H1 (cell line): ENCODE data around the gene LOXHD1. TPM values are rescaled to one million over a fixed set of nuclear protein-coding genes. Genes with fewer than 3 reads are reported as not detected.

ENCODE experiments used
- CTCF ChIA-PET: fragments of 300-600 bp; sonication (Branson Sonifier 250); formaldehyde crosslinking; loops from one replicate; lab custom pipeline; 2021; ENCODE audit not compliant: partially characterized antibody; lab: Charles Lee
- POLR2A ChIA-PET: fragments of 300-600 bp; sonication (Branson Sonifier 250); formaldehyde crosslinking; loops from one replicate; lab custom pipeline; 2021; ENCODE audit warnings: inconsistent platforms; ENCODE audit not compliant: partially characterized antibody; lab: Charles Lee
- DNase-seq, 2 experiments: peaks; one replicate each; pipeline versions ENCODE4 v3.0.0 to v3.0.0-alpha.2; 2010 to 2022; ENCODE audit warnings: low spot score in 2 of 2, low read depth in 1 of 2, mixed read lengths in 1 of 2
- FAIRE-seq: peaks from 2 replicates; lab custom pipeline; 2011; peaks lifted over from hg19 to GRCh38; lab: Jason Lieb, UNC
- H2AFZ ChIP-seq: 2 replicates; pipeline ENCODE4 v1.8.1; 2012; ENCODE audit warnings: low read length, inconsistent platforms
- H2AK5ac ChIP-seq: 2 replicates; pipeline ENCODE4 v1.6.1; 2013; ENCODE audit warnings: low read depth, low read length
- H2BK120ac ChIP-seq: replicated peaks from 2 replicates; pipeline ENCODE3; 2013; ENCODE audit warnings: low read depth, low read length, inconsistent platforms
- H2BK12ac ChIP-seq: 2 replicates; pipeline ENCODE4 v1.6.1; 2013; ENCODE audit warnings: low read depth, low read length
- H2BK15ac ChIP-seq: 2 replicates; pipeline ENCODE4 v1.6.1; 2013; ENCODE audit warnings: low read length
- H2BK20ac ChIP-seq: 2 replicates; pipeline ENCODE4 v1.6.1; 2013; ENCODE audit warnings: low read length
- H2BK5ac ChIP-seq: 2 replicates; pipeline ENCODE4 v1.6.1; 2013; ENCODE audit warnings: low read depth, low read length
- H3K14ac ChIP-seq: 2 replicates; pipeline ENCODE4 v1.6.1; 2013; ENCODE audit warnings: inconsistent platforms; ENCODE audit not compliant: insufficient read length
- H3K18ac ChIP-seq: 2 replicates; pipeline ENCODE4 v1.6.1; 2013; ENCODE audit warnings: low read length; ENCODE audit errors: extremely low read depth
- H3K23ac ChIP-seq: 2 replicates; pipeline ENCODE4 v1.6.1; 2013; ENCODE audit warnings: inconsistent platforms; ENCODE audit not compliant: insufficient read length
- H3K23me2 ChIP-seq: 2 replicates; pipeline ENCODE4 v1.6.1; 2013; ENCODE audit warnings: low read depth, low read length
- H3K27ac ChIP-seq: 2 replicates; pipeline ENCODE4 v1.6.1; 2011; ENCODE audit warnings: low read depth, low read length, inconsistent platforms
- H3K27me3 ChIP-seq, 4 experiments: replicated peaks in 1 of 4; 1 replicate in 1 of 4; 2 replicates in 3 of 4; pipeline versions ENCODE4 v1.6.1 to v1.8.1; 2011 to 2013; ENCODE audit warnings: low read length in 3 of 4, mild to moderate bottlenecking in 3 of 4, inconsistent platforms in 2 of 4, mixed read lengths in 2 of 4, moderate library complexity in 1 of 4; ENCODE audit not compliant: control insufficient read depth in 3 of 4, insufficient read depth in 3 of 4; ENCODE audit errors: extremely low read depth in 1 of 4
- H3K36me3 ChIP-seq, 4 experiments: 2 replicates each; pipeline versions ENCODE4 v1.6.1 to v1.8.1; 2011 to 2013; ENCODE audit warnings: mild to moderate bottlenecking in 4 of 4, low read length in 3 of 4, moderate library complexity in 2 of 4, control low read depth in 1 of 4, inconsistent platforms in 1 of 4; ENCODE audit not compliant: insufficient read depth in 4 of 4, control insufficient read depth in 2 of 4
- H3K4ac ChIP-seq: replicated peaks from 2 replicates; pipeline ENCODE3; 2013; ENCODE audit warnings: low read length, low read depth, mixed read lengths, inconsistent platforms; ENCODE audit not compliant: insufficient read length
- H3K4me1 ChIP-seq, 4 experiments: replicated peaks in 1 of 4; 1 replicate in 1 of 4; 2 replicates in 3 of 4; pipeline versions ENCODE4 v1.6.1 to v1.8.1; 2011 to 2013; ENCODE audit warnings: low read length in 3 of 4, inconsistent platforms in 2 of 4, mixed read lengths in 1 of 4; ENCODE audit not compliant: insufficient read depth in 4 of 4, control insufficient read depth in 3 of 4
- H3K4me2 ChIP-seq, 2 experiments: 2 replicates each; pipeline versions ENCODE4 v1.6.1 to v1.8.1; 2011 to 2013; ENCODE audit warnings: low read depth in 2 of 2, low read length in 2 of 2, control low read depth in 1 of 2, inconsistent platforms in 1 of 2, mild to moderate bottlenecking in 1 of 2; ENCODE audit not compliant: insufficient read depth in 1 of 2
- H3K4me3 ChIP-seq, 4 experiments: fragments of 200-600, 300-600 bp in 1 of 4; sonication (generic), shearing (Covaris generic), sonication (Bioruptor Twin) in 1 of 4; 2 replicates each; pipeline versions ENCODE4 v1.5.1 to v1.8.1; 2011 to 2016; ENCODE audit warnings: low read length in 4 of 4, low read depth in 3 of 4, control low read depth in 2 of 4, inconsistent platforms in 2 of 4, mild to moderate bottlenecking in 2 of 4, mixed read lengths in 1 of 4, moderate library complexity in 1 of 4; ENCODE audit not compliant: insufficient read depth in 2 of 4; ENCODE audit errors: extremely low read depth in 1 of 4
- H3K56ac ChIP-seq: replicated peaks from 2 replicates; pipeline ENCODE3; 2013; ENCODE audit warnings: low read depth, mild to moderate bottlenecking, mixed read lengths, low read length, inconsistent platforms; ENCODE audit not compliant: insufficient read length
- H3K79me1 ChIP-seq: 2 replicates; pipeline ENCODE4 v1.6.1; 2013; ENCODE audit warnings: low read depth, low read length, control low read depth
- H3K79me2 ChIP-seq, 2 experiments: 2 replicates each; pipeline versions ENCODE4 v1.6.1 to v1.8.1; 2012 to 2013; ENCODE audit warnings: low read length in 2 of 2, mild to moderate bottlenecking in 2 of 2, inconsistent platforms in 1 of 2; ENCODE audit not compliant: insufficient read depth in 2 of 2, control insufficient read depth in 1 of 2
- H3K9ac ChIP-seq, 4 experiments: replicated peaks in 1 of 4; 1 replicate in 1 of 4; 2 replicates in 3 of 4; pipeline versions ENCODE4 v1.6.1 to v1.8.1; 2011 to 2013; ENCODE audit warnings: low read depth in 3 of 4, low read length in 3 of 4, control low read depth in 2 of 4, mild to moderate bottlenecking in 2 of 4, moderate library complexity in 2 of 4, inconsistent platforms in 1 of 4; ENCODE audit errors: extremely low read depth in 1 of 4
- H3K9me3 ChIP-seq, 2 experiments: 2 replicates each; pipeline versions ENCODE4 v1.6.1 to v1.8.1; 2012 to 2013; ENCODE audit warnings: mild to moderate bottlenecking in 2 of 2, moderate library complexity in 2 of 2, control low read depth in 1 of 2, inconsistent platforms in 1 of 2, low read depth in 1 of 2, low read length in 1 of 2, mixed read lengths in 1 of 2; ENCODE audit not compliant: insufficient read depth in 2 of 2
- H4K20me1 ChIP-seq, 2 experiments: replicated peaks in 1 of 2; 2 replicates each; pipeline versions ENCODE3 to v1.8.1; 2011 to 2013; ENCODE audit warnings: inconsistent platforms in 2 of 2, low read length in 2 of 2, mild to moderate bottlenecking in 1 of 2; ENCODE audit not compliant: insufficient read depth in 2 of 2, control insufficient read depth in 1 of 2
- H4K5ac ChIP-seq: 2 replicates; pipeline ENCODE4 v1.6.1; 2013; ENCODE audit warnings: low read length, low read depth, mixed read lengths, inconsistent platforms; ENCODE audit not compliant: insufficient read length
- H4K8ac ChIP-seq: 2 replicates; pipeline ENCODE4 v1.8.0; 2013; ENCODE audit warnings: mild to moderate bottlenecking, moderate library complexity, low read length, inconsistent platforms; ENCODE audit not compliant: insufficient read depth; ENCODE audit errors: extremely low read depth
- H4K91ac ChIP-seq: replicated peaks from 2 replicates; pipeline ENCODE3; 2013; ENCODE audit warnings: low read length, mixed read lengths, inconsistent platforms; ENCODE audit not compliant: insufficient read length
- BACH1 ChIP-seq: IDR thresholded peaks from 2 replicates; pipeline ENCODE4 v1.6.1; 2012; ENCODE audit warnings: low read length, improper control_type of control experiment
- BCL11A ChIP-seq, 2 experiments: IDR thresholded peaks; one replicate each; pipeline ENCODE4 v1.6.1; 2011; ENCODE audit warnings: low read depth in 2 of 2, low read length in 2 of 2, mild to moderate bottlenecking in 2 of 2
- CTBP2 ChIP-seq: IDR thresholded peaks from 2 replicates; pipeline ENCODE4 v1.7.0; 2011; ENCODE audit warnings: borderline replicate concordance, mild to moderate bottlenecking, moderate library complexity, mixed read lengths, low read length; ENCODE audit not compliant: insufficient read depth, insufficient read length
- EZH2 ChIP-seq: fragments of 200-600 bp; sonication (generic); IDR thresholded peaks from 2 replicates; pipeline ENCODE4 v1.7.1; 2012; ENCODE audit warnings: low read depth, mild to moderate bottlenecking, moderate library complexity, low read length, inconsistent platforms; ENCODE audit not compliant: severe bottlenecking
- POU5F1 ChIP-seq: IDR thresholded peaks from 2 replicates; pipeline ENCODE4 v1.6.1; 2011; ENCODE audit warnings: low read depth, mild to moderate bottlenecking, low read length, moderate library complexity
- RBBP5 ChIP-seq: IDR thresholded peaks from 2 replicates; pipeline ENCODE4 v1.7.1; 2012; ENCODE audit warnings: low read depth, mild to moderate bottlenecking, inconsistent platforms, low read length, moderate library complexity, borderline replicate concordance
- RNF2 ChIP-seq: fragments of 200-900, 300-1000 bp; sonication (generic); IDR thresholded peaks from 2 replicates; pipeline ENCODE4 v1.7.1; 2016; ENCODE audit warnings: borderline replicate concordance, low read depth, mild to moderate bottlenecking, antibody characterized with exemption, low read length; ENCODE audit not compliant: poor library complexity, severe bottlenecking; ENCODE audit errors: missing control alignments
- SUZ12 ChIP-seq: fragments of 200-600 bp; sonication (generic); IDR thresholded peaks from 2 replicates; pipeline ENCODE4 v1.6.1; 2012; ENCODE audit warnings: mild to moderate bottlenecking, inconsistent platforms, low read length, moderate library complexity, mixed read lengths
- WGBS, 2 experiments: shearing (Covaris generic) in 1 of 2; methylation state at CpG; one replicate each; pipeline versions ENCODE4 v1.1.6 to v1.1.7; 2013 to 2015; ENCODE audit warnings: low lambda C conversion rate in 2 of 2, mixed read lengths in 2 of 2, inconsistent platforms in 1 of 2, low coverage in 1 of 2, missing lambda C conversion rate in 1 of 2; ENCODE audit not compliant: insufficient replicate concordance in 2 of 2, insufficient coverage in 1 of 2, insufficient read length in 1 of 2; ENCODE audit errors: extremely low coverage in 1 of 2, missing lambda C conversion rate in 1 of 2; 5-methylcytosine and 5-hydroxymethylcytosine counted together
- polyA plus RNA-seq, 7 experiments: library from polyadenylated mRNA; depleted of rRNA in 3 of 7; stranded (reverse) in 5 of 7; unstranded in 2 of 7; fragments of >200 nt in 5 of 7; fragments of 200-250 nt in 2 of 7; gene quantifications; 1 replicate in 5 of 7; 2 replicates in 1 of 7; 4 replicates in 1 of 7; pipeline versions ENCODE4 v1.2.1 to v1.2.3, GENCODE V29; 2011 to 2013; ENCODE audit warnings: missing spikeins in 2 of 7, mixed read lengths in 2 of 7
- total RNA-seq: library from RNA; stranded (reverse); fragmentation: NEBNext Ultra II Directional; extraction: Animal tissue kit (Norgen Biotek cat#: 25700); gene quantifications from 2 replicates; pipeline ENCODE4 v1.2.1, GENCODE V29; 2021
- TF ChIP-seq, protein P1 (sequence below): IDR thresholded peaks from 2 replicates; pipeline ENCODE4 v1.6.1; 2011; ENCODE audit warnings: low read length, improper control_type of control experiment

Gene LOXHD1
- total and polyA plus RNA-seq, 2 of the 8 experiments (the other 6 are each of a cell fraction or from before 2014, with no cell fraction given) = 0.02 TPM; not detected in 1

DNA sequence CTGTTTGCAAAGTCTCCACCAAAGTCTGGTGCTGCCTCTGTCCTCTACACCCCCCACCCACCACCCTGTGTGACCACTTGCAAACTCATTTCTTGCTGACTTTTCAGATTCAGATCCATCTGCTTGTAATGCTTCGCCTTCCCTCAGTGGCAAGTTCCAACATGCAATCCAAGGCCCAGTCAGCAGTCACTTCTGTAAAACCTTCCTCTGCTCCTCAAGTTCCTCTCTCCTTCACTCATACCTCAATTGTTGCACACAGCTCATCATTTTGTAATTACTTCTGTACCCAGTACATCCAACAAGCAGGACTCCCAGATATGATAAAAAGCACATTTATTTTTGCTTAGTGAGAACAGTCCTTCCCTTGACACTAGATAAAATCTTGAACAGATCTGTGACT lies 6.5 kb upstream of the LOXHD1 start:
- 93% methylated on average over 1 of the region's 1 CpG; no CpG with 5 or more reads in 1 of the 2 experiments for WGBS, 2 experiments
- H4K5ac ChIP-seq = no peak overlapping the region
- H2BK15ac ChIP-seq = no peak overlapping the region
- no peak overlapping the region for H2BK120ac ChIP-seq
- ChIA-PET CTCF (interaction anchor here (1.2 kb wide), 1 partner anchor 13 kb away, joined by 3 read pairs; no protein-coding TSS in a partner anchor), POLR2A (no interaction called here)
- no peak overlapping the region for H3K56ac ChIP-seq
- peaks cover 0 to 2% (median 2%) of the 10 kb centered on the region in 4 experiments; a peak in 4 of 7 replicates for H3K4me1 ChIP-seq
- no peaks in the 10 kb centered on the region; a peak in 1 of 7 replicates for H3K27me3 ChIP-seq
- no peaks in the 10 kb centered on the region for H3K36me3 ChIP-seq
- no peak overlapping the region for H2BK20ac ChIP-seq
- no peak overlapping the region for H2BK12ac ChIP-seq
- no peak overlapping the region for H2AFZ ChIP-seq
- no peaks in the 10 kb centered on the region for H3K79me2 ChIP-seq
- no peak overlapping the region for H3K9ac ChIP-seq
- H3K27ac ChIP-seq = no peak overlapping the region
- H3K4ac ChIP-seq = no peak overlapping the region
- no peaks in the 10 kb centered on the region for H4K20me1 ChIP-seq
- DNase-seq (no peak), FAIRE-seq (no peak)
- no peak overlapping the region for H3K18ac ChIP-seq
- H3K23ac ChIP-seq = no peak overlapping the region
- H4K8ac ChIP-seq = no peak overlapping the region
- H2BK5ac ChIP-seq = no peak overlapping the region
- H3K4me2 ChIP-seq = no peak overlapping the region
- no peak overlapping the region for H4K91ac ChIP-seq
- no peak overlapping the region for H3K4me3 ChIP-seq
- peaks cover 6 to 8% of the 10 kb centered on the region in 2 experiments; a peak in 2 of 4 replicates for H3K9me3 ChIP-seq
- H3K79me1 ChIP-seq = no peaks in the 10 kb centered on the region; the same call in 1 of the 2 replicates
- H2AK5ac ChIP-seq = no peak overlapping the region
- H3K14ac ChIP-seq = no peak overlapping the region
- 0 out of 2 replicates have a peak, but pooled peaks cover 2% of the 10 kb centered on the region for H3K23me2 ChIP-seq
- TF ChIP-seq POU5F1 = no peak
- no peak for TF ChIP-seq BACH1
- TF ChIP-seq SUZ12 = no peak
- no peak for TF ChIP-seq RBBP5
- no peak for TF ChIP-seq CTBP2
- TF ChIP-seq EZH2 = no peak
- TF ChIP-seq BCL11A (IDR thresholded peaks at IDR 0.05; ENCODE audit: low read depth in 2 of 2, low read length in 2 of 2) = no peak
- TF ChIP-seq RNF2 = no peak
- TF ChIP-seq, protein P1, sequence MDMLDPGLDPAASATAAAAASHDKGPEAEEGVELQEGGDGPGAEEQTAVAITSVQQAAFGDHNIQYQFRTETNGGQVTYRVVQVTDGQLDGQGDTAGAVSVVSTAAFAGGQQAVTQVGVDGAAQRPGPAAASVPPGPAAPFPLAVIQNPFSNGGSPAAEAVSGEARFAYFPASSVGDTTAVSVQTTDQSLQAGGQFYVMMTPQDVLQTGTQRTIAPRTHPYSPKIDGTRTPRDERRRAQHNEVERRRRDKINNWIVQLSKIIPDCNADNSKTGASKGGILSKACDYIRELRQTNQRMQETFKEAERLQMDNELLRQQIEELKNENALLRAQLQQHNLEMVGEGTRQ = no peak
